Mucosa of descending colon (tissue), 3 donors: ENCODE measurements around the gene KISS1R. TPM values are rescaled to one million over a fixed set of nuclear protein-coding genes. Genes with fewer than 3 reads are reported as not detected.

ENCODE experiments used
- ATAC-seq: fragments of 200-7000 bp; cut with Tn5 transposase; one replicate; pipeline ENCODE4 v1.9.1; 2020; ENCODE audit warnings: mild to moderate bottlenecking, moderate library complexity
- DNase-seq, 3 donors: peaks; one replicate each; pipeline ENCODE4 v3.0.0-alpha.2; 2020
- H3K36me3 ChIP-seq: fragments of 200-600 bp; one replicate; pipeline ENCODE4 v1.8.0; 2021; ENCODE audit warnings: low read depth, mild to moderate bottlenecking
- H3K4me1 ChIP-seq: fragments of 200-600 bp; one replicate; pipeline ENCODE4 v1.8.0; 2021; ENCODE audit warnings: low read depth, mild to moderate bottlenecking
- H3K4me3 ChIP-seq: fragments of 200-600 bp; one replicate; pipeline ENCODE4 v1.8.0; 2021; ENCODE audit warnings: mild to moderate bottlenecking
- H3K9me3 ChIP-seq: fragments of 200-600 bp; one replicate; pipeline ENCODE4 v1.8.0; 2021; ENCODE audit warnings: mild to moderate bottlenecking
- intact Hi-C, 2 donors: fragments of 100-400 bp; cut with DNase I in 1 of 2; cut with micrococcal nuclease in 1 of 2; formaldehyde crosslinking; loops; one replicate each; pipeline versions ENCODE4 v1.11.0 to v1.11.1; 2022; cut with DNase I, micrococcal nuclease
- total RNA-seq, 3 donors: library from RNA; stranded (reverse); fragmentation: NEBNext Ultra II Directional in 2 of 3; extraction: Animal tissue kit (Norgen Biotek cat#: 25700) in 2 of 3; gene quantifications; one replicate each; pipeline versions ENCODE4 v1.2.1 to v1.2.4, GENCODE V29; 2021 to 2023
- TF ChIP-seq, protein P1 (sequence below): fragments of 200-600 bp; IDR thresholded peaks from one replicate; pipeline ENCODE4 v1.8.0; 2022; ENCODE audit warnings: antibody characterized with exemption, mild to moderate bottlenecking
- donor health status: DM: no; HTN: no; CAD: no; lungs with moderate emphysema.
- donor health status: DM: no; HTN: no; CAD: no.
- donor health status: DM: no; HTN: yes; CAD: no.

KISS1R gene
- total RNA-seq, 3 donors from 2014 or later, result not detected

DNA sequence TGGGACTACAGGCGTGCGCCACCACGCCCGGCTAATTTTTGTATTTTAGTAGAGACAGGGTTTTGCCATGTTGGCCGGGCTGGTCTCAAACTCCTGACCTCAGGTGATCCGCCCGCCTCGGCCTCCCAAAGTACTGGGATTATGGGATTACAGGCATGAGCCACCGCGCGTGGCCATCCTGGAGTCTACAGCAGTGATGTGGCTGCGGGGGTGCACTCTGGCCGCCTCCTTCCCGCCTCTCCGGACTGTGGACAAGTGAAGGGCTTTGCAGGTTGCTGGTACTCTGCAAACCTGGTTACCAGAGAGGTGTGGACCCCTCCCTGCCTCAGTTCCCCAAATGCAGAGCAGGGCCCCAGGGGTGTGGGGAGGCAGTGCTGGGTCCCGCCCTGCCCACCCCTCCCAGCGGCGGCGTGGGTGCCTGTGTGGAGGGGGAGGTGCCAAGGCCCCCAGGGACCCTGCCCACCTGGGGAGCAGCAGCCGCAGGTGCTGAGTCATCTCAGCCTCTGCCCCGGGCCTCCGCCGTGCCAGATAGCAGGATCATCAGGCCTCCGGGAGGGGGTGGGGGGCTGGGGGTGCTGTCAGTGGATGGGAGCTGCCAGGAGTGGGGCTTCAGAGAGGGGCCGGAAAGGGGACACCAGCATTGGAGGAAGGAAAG, 31.8 kb downstream of the KISS1R start:
- intact Hi-C loops, result no loop called here
- no peaks in the 10 kb centered on the region for H3K9me3 ChIP-seq
- no peak for ATAC-seq
- H3K4me3 ChIP-seq, result no peak overlapping the region
- TF ChIP-seq, protein P1, sequence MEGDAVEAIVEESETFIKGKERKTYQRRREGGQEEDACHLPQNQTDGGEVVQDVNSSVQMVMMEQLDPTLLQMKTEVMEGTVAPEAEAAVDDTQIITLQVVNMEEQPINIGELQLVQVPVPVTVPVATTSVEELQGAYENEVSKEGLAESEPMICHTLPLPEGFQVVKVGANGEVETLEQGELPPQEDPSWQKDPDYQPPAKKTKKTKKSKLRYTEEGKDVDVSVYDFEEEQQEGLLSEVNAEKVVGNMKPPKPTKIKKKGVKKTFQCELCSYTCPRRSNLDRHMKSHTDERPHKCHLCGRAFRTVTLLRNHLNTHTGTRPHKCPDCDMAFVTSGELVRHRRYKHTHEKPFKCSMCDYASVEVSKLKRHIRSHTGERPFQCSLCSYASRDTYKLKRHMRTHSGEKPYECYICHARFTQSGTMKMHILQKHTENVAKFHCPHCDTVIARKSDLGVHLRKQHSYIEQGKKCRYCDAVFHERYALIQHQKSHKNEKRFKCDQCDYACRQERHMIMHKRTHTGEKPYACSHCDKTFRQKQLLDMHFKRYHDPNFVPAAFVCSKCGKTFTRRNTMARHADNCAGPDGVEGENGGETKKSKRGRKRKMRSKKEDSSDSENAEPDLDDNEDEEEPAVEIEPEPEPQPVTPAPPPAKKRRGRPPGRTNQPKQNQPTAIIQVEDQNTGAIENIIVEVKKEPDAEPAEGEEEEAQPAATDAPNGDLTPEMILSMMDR, result no peak
- peak in 2 of 3 donors; percentile 28 to 53 for DNase-seq
- no peaks in the 10 kb centered on the region for H3K36me3 ChIP-seq
- H3K4me1 ChIP-seq, result peaks cover 26% of the 10 kb centered on the region

DNA sequence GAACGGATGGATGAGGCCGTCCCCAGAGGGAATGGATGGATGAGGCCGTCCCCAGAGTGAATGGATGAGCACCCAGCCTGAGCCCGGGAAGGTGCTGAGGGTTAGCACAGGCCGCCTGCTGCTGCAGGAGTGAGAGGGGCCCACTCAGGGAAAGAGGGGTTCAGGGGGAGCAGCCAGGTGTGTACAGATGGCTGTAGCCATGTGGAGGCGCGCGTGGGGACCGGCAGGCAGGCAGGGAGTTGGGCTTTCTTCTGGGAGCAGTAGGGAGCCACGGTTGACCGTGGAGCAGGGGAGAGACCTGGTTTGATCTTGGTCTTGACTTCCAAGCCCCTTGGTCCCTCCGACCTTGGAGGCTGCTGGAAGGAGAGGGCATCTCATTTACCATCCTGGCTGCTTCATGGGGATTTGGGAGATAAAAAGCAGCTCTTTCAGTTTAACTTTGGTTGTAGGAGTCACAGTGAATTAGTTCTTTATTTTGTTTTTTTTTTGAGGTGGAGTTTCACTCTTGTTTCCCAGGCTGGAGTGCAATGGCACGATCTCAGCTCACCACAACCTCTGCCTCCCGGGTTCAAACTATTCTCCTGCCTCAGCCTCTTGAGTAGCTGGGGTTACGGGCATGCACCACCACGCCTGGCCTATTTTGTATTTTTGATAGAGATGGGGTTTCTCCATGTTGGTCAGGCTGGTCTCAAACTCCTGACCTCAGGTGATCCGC, 33.4 kb downstream of the KISS1R start:
- TF ChIP-seq, protein P1, result no peak
- no peak for ATAC-seq
- H3K4me3 ChIP-seq, result no peak overlapping the region
- no peaks in the 10 kb centered on the region for H3K9me3 ChIP-seq
- intact Hi-C loops, result no loop called here
- peaks cover 20% of the 10 kb centered on the region for H3K4me1 ChIP-seq
- no peak for DNase-seq
- H3K36me3 ChIP-seq, result no peaks in the 10 kb centered on the region

DNA sequence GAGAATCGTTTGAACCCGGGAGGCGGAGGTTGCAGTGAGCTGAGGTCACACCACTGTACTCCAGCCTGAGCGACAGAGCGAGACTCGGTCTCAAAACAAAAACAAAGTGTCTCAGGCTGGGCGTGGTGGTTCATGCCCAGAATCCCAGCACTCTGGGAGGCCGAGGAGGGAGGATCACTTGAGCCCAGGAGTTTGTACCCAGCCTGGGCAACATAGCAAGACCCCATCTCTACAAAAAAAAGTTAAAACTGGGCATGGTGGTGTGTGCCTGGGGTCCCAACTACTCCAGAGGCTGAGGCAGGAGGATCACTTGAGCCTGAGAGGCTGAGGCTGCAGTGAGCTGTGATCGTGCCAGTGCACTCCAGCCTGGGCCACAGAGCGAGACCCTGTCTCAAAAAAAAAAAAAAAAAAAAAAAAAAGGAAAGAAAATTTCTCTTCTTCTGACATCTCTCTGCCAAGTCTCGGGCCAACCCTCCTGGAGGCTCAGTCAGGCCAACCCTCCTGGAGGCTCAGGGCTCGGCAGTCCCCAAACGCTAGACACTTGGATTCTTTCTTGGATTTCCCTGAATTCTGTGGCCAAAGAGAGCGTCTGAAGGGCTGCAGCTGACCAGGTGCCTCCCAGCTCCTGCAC, 35.0 kb downstream of the KISS1R start:
- no peaks in the 10 kb centered on the region for H3K36me3 ChIP-seq
- DNase-seq (no peak), ATAC-seq (no peak)
- intact Hi-C loops, result no loop called here
- peaks cover 28% of the 10 kb centered on the region for H3K4me1 ChIP-seq
- no peak overlapping the region for H3K4me3 ChIP-seq
- no peaks in the 10 kb centered on the region for H3K9me3 ChIP-seq
- TF ChIP-seq, protein P1, result no peak

DNA sequence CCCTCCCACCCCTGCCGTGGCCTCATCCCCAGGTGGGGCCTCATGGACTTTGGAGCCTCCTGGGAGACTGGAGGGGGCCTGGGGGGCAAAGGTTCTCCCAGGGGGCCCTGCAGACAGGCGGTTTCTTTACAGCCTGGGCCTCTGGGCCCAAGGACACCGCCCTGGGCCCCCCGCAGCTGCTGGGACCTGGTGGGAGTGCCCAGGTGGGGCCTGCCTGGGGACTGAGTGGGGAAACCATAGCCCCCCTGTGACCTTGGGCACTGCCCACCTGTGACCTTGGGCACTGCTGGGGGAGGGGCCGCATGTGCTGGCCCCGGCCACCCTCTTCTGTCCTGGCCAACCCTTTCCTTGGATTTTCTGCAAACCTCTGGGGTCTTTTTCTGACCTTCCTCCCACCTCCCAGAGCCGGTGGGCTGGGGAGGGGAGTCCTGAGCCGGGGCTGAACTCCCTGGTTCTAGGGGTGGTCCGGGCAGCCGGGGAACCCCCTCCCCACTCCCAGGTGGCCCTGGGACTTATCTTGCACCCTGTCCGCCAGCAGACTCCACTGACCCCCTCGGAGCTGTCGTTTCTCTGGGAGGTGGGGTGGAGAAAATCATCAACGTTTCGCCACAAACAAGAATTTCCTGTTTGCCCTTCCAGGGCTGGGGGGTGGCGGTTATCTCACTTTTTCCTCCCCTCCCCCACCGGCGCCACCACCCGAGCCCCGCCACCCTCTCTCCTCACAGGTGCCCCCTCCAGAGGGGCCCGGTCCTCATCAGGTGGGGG, 35.7 kb downstream of the KISS1R start:
- Histone ChIP-seq H3K4me1 (peaks cover 28% of the 10 kb centered on the region), H3K4me3 (no peak overlapping the region), H3K9me3 (no peaks in the 10 kb centered on the region), H3K36me3 (no peaks in the 10 kb centered on the region)
- ATAC-seq (peak; percentile 57), DNase-seq (peak; percentile 65 to 77 (median 71))
- intact Hi-C loops, result no loop called here
- TF ChIP-seq, protein P1, result no peak

DNA sequence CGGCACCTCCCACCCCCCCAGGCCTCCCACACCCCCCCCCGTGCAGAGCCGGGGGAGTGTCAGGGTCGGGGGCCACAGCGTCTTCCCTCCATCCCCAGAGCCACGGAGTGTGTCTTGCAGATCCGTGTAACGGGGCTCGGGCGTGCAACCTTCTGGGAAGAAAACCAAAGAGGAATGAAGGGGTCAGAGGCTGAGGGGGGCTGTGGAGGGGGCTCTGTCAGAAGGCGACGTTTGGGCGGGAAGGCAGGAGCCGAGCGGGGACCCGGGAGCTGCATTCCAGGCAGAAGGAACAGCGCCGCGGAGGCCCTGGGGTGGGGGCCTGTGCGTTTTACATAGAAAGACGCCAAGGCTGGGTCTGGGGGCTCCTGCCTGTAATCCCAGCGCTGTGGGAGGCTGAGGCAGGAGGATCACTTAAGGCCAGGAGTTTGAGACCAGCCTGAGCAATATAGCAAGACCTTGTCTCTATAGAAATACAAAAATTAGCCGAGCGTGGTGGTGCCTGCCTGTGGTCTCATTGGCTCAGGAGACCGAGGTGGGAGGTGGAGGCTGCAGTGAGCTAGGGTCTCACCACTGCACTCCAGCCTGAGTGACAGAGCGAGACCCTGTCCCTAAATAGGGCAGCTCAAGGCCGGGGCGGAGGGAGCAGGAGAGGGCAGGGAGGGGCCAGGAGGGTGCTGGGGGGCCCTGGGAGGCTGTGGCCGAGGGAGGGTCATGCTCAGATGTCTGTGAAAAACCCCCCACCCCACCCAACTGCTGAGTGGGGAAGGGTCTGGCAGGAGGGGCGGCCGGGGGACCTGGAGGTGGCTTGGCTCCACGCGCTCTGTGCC, 36.5 kb downstream of the KISS1R start:
- no peak overlapping the region for H3K4me3 ChIP-seq
- TF ChIP-seq, protein P1, result no peak
- no peak for DNase-seq
- peaks cover 28% of the 10 kb centered on the region for H3K4me1 ChIP-seq
- intact Hi-C loops, result no loop called here
- H3K36me3 ChIP-seq, result no peaks in the 10 kb centered on the region
- H3K9me3 ChIP-seq, result no peaks in the 10 kb centered on the region
- no peak for ATAC-seq
